ENCODE data around the gene NUDT4. TPM values are rescaled to one million over a fixed set of nuclear protein-coding genes. Genes with fewer than 3 reads are reported as not detected.
A peak's percentile ranks its signal among the peaks of the same experiment; 100 is the strongest.

The NUDT4 gene
- 10 to 100 TPM; 52.2 to 53.1 TPM for total RNA-seq

- peaks cover 7% of the 10 kb centered on the region for H3K36me3 Mint-ChIP-seq (ENCODE audit: low read depth)
- H3K4me3 Mint-ChIP-seq: peak within 1 kb of the TSS; percentile 99
- CTCF ChIA-PET: interaction anchor here (0.6 to 1.3 kb wide), 5 partner anchors 9 to 209 kb away, joined by 3 to 5 read pairs (median 4); partner anchors contain the start of gene MRPL42
These were observed at the start of gene NUDT4 for GRCh38 chr12:93377252-93378195. Gene NUDT4, plus strand, starts transcription at chr12:93377925. Its CDS starts 398 bp downstream, at chr12:93378323.

GRCh38 chr12:93333054-93333453 is 44.7 kb upstream of the NUDT4 start:
- Mint-ChIP-seq H3K36me3 (ENCODE audit: low read depth) (no peaks in the 10 kb centered on the region), H3K9me3 (no peaks in the 10 kb centered on the region), H3K27me3 (ENCODE audit: low read depth) (no peaks in the 10 kb centered on the region), H3K27ac (no peak overlapping the region), H3K4me1 (ENCODE audit: low read depth) (no peaks in the 10 kb centered on the region), H3K4me3 (no peak overlapping the region)
- CTCF ChIA-PET: interaction anchor here (0.6 kb wide), 1 partner anchor 345 kb away, joined by 3 read pairs; no protein-coding TSS in a partner anchor
- intact Hi-C loops (cut with micrococcal nuclease): no loop called here
- DNase-seq: no peak

More at GRCh38 chr12:93377252-93378195, at the start of gene NUDT4:
- Mint-ChIP-seq H3K27ac (peak within 1 kb of the TSS; percentile 99), H3K27me3 (ENCODE audit: low read depth) (no peaks in the 10 kb centered on the region), H3K9me3 (no peaks in the 10 kb centered on the region), H3K4me1 (ENCODE audit: low read depth) (peaks cover 31% of the 10 kb centered on the region)
- intact Hi-C loops (cut with micrococcal nuclease): loop anchor here (1.0 to 5.0 kb wide), 11 partner anchors 43 to 448 kb away; partner anchors contain the start of genes CRADD, EEA1 and MRPL42
- DNase-seq: peak; percentile 96

- Mint-ChIP-seq H3K27ac (no peak overlapping the region), H3K4me3 (no peak overlapping the region), H3K27me3 (ENCODE audit: low read depth) (no peaks in the 10 kb centered on the region), H3K36me3 (ENCODE audit: low read depth) (no peaks in the 10 kb centered on the region), H3K4me1 (ENCODE audit: low read depth) (no peaks in the 10 kb centered on the region), H3K9me3 (no peaks in the 10 kb centered on the region)
- intact Hi-C loops (cut with micrococcal nuclease): no loop called here
- CTCF ChIA-PET: interaction anchor here (0.6 kb wide), 1 partner anchor 10 kb away, joined by 5 read pairs; no protein-coding TSS in a partner anchor
- DNase-seq: no peak
These were observed 43.9 kb upstream of the NUDT4 start for GRCh38 chr12:93333828-93334227.

GRCh38 chr12:93335603-93336162 is 42.0 kb upstream of the NUDT4 start:
- no peak for DNase-seq
- no peak overlapping the region for H3K27ac Mint-ChIP-seq
- no peaks in the 10 kb centered on the region for H3K27me3 Mint-ChIP-seq (ENCODE audit: low read depth)
- H3K9me3 Mint-ChIP-seq: no peaks in the 10 kb centered on the region
- no peak overlapping the region for H3K4me3 Mint-ChIP-seq
- H3K36me3 Mint-ChIP-seq (ENCODE audit: low read depth): no peaks in the 10 kb centered on the region
- no peaks in the 10 kb centered on the region for H3K4me1 Mint-ChIP-seq (ENCODE audit: low read depth)
- intact Hi-C loops (cut with micrococcal nuclease): no loop called here
- CTCF ChIA-PET: interaction anchor here (1.0 kb wide), 1 partner anchor 229 kb away, joined by 4 read pairs; no protein-coding TSS in a partner anchor

GRCh38 chr12:93336291-93336741 is 41.4 kb upstream of the NUDT4 start:
- CTCF ChIA-PET: interaction anchor here (1.0 kb wide), 1 partner anchor 230 kb away, joined by 4 read pairs; no protein-coding TSS in a partner anchor
- no peak for DNase-seq
- no peak overlapping the region for H3K27ac Mint-ChIP-seq
- no peaks in the 10 kb centered on the region for H3K36me3 Mint-ChIP-seq (ENCODE audit: low read depth)
- intact Hi-C loops (cut with micrococcal nuclease): no loop called here
- H3K27me3 Mint-ChIP-seq (ENCODE audit: low read depth): no peaks in the 10 kb centered on the region
- no peaks in the 10 kb centered on the region for H3K9me3 Mint-ChIP-seq
- H3K4me3 Mint-ChIP-seq: no peak overlapping the region
- H3K4me1 Mint-ChIP-seq (ENCODE audit: low read depth): no peaks in the 10 kb centered on the region

- intact Hi-C loops (cut with micrococcal nuclease): no loop called here
- no peak for DNase-seq
- H3K27me3 Mint-ChIP-seq (ENCODE audit: low read depth): no peaks in the 10 kb centered on the region
- no peaks in the 10 kb centered on the region for H3K4me1 Mint-ChIP-seq (ENCODE audit: low read depth)
- no peaks in the 10 kb centered on the region for H3K9me3 Mint-ChIP-seq
- H3K4me3 Mint-ChIP-seq: no peak overlapping the region
- no peaks in the 10 kb centered on the region for H3K36me3 Mint-ChIP-seq (ENCODE audit: low read depth)
- CTCF ChIA-PET: no interaction called here
- H3K27ac Mint-ChIP-seq: no peak overlapping the region
These were observed 39.1 kb upstream of the NUDT4 start for GRCh38 chr12:93338598-93338997.

GRCh38 chr12:93339695-93340094 is 38.0 kb upstream of the NUDT4 start:
- no peak for DNase-seq
- Mint-ChIP-seq H3K4me3 (no peak overlapping the region), H3K4me1 (ENCODE audit: low read depth) (no peaks in the 10 kb centered on the region), H3K36me3 (ENCODE audit: low read depth) (no peaks in the 10 kb centered on the region), H3K27ac (no peak overlapping the region), H3K9me3 (no peaks in the 10 kb centered on the region), H3K27me3 (ENCODE audit: low read depth) (no peaks in the 10 kb centered on the region)
- intact Hi-C loops (cut with micrococcal nuclease): no loop called here
- CTCF ChIA-PET: interaction anchor here (0.8 kb wide), 1 partner anchor 10 kb away, joined by 3 read pairs; no protein-coding TSS in a partner anchor

GRCh38 chr12:93341409-93342049 is 36.2 kb upstream of the NUDT4 start:
- H3K36me3 Mint-ChIP-seq (ENCODE audit: low read depth): no peaks in the 10 kb centered on the region
- CTCF ChIA-PET: interaction anchor here (0.6 kb wide), 1 partner anchor 95 kb away, joined by 3 read pairs; no protein-coding TSS in a partner anchor

GRCh38 chr12:93347054-93347785 is 30.5 kb upstream of the NUDT4 start:
- H3K27ac Mint-ChIP-seq: no peak overlapping the region
- no peaks in the 10 kb centered on the region for H3K36me3 Mint-ChIP-seq (ENCODE audit: low read depth)
- CTCF ChIA-PET: interaction anchor here (1.3 kb wide), 1 partner anchor 34 kb away, joined by 3 read pairs; no protein-coding TSS in a partner anchor

More at GRCh38 chr12:93341409-93342049, 36.2 kb upstream of the NUDT4 start:
- no peaks in the 10 kb centered on the region for H3K27me3 Mint-ChIP-seq (ENCODE audit: low read depth)
- H3K4me1 Mint-ChIP-seq (ENCODE audit: low read depth): no peaks in the 10 kb centered on the region
- no peak for DNase-seq
- no peak overlapping the region for H3K4me3 Mint-ChIP-seq
- no peak overlapping the region for H3K27ac Mint-ChIP-seq
- no peaks in the 10 kb centered on the region for H3K9me3 Mint-ChIP-seq
- intact Hi-C loops (cut with micrococcal nuclease): no loop called here

GRCh38 chr12:93348575-93349435 is 28.9 kb upstream of the NUDT4 start:
- CTCF ChIA-PET: interaction anchor here (1.0 to 1.3 kb wide), 2 partner anchors 9 to 32 kb away, joined by 3 read pairs; no protein-coding TSS in a partner anchor
- Mint-ChIP-seq H3K36me3 (ENCODE audit: low read depth) (no peaks in the 10 kb centered on the region), H3K27me3 (ENCODE audit: low read depth) (no peaks in the 10 kb centered on the region), H3K9me3 (no peaks in the 10 kb centered on the region), H3K4me3 (no peak overlapping the region), H3K27ac (no peak overlapping the region), H3K4me1 (ENCODE audit: low read depth) (no peaks in the 10 kb centered on the region)
- intact Hi-C loops (cut with micrococcal nuclease): no loop called here
- no peak for DNase-seq

More at GRCh38 chr12:93347054-93347785, 30.5 kb upstream of the NUDT4 start:
- DNase-seq: no peak
- Mint-ChIP-seq H3K27me3 (ENCODE audit: low read depth) (no peaks in the 10 kb centered on the region), H3K4me3 (no peak overlapping the region), H3K9me3 (no peaks in the 10 kb centered on the region), H3K4me1 (ENCODE audit: low read depth) (no peaks in the 10 kb centered on the region)
- intact Hi-C loops (cut with micrococcal nuclease): no loop called here

- CTCF ChIA-PET: interaction anchor here (0.6 kb wide), 1 partner anchor 58 kb away, joined by 3 read pairs; no protein-coding TSS in a partner anchor
- Mint-ChIP-seq H3K36me3 (ENCODE audit: low read depth) (no peaks in the 10 kb centered on the region), H3K27ac (no peak overlapping the region), H3K27me3 (ENCODE audit: low read depth) (no peaks in the 10 kb centered on the region), H3K9me3 (no peaks in the 10 kb centered on the region), H3K4me3 (no peak overlapping the region), H3K4me1 (ENCODE audit: low read depth) (no peaks in the 10 kb centered on the region)
- intact Hi-C loops (cut with micrococcal nuclease): no loop called here
- DNase-seq: no peak
These were observed 26.0 kb upstream of the NUDT4 start for GRCh38 chr12:93351726-93352125.

Measured in activated naive CD4-positive, alpha-beta T cell treated with anti-CD3 and anti-CD28 coated beads for 36 hours (primary cell).